ENCODE results near the gene HARS1.
"Not testable (repeated sequence)": the region's sequence is repeated elsewhere in the genome, so short reads cannot be mapped to it uniquely, and the experiment has no call there.

Gene HARS1

GRCh38 chr5:140633021-140633471 is 58.1 kb downstream of the HARS1 start, which contains the start of gene CD14:
Gene CD14 (minus strand): TSS chr5:140633175. CDS start chr5:140633071, 104 bp downstream.
- DNase-seq (ENCODE audit: low spot score) = peak; percentile 51

GRCh38 chr5:140632366-140633020 is 58.7 kb downstream of the HARS1 start:
- DNase-seq (ENCODE audit: low spot score) = peak; percentile 45

DNA sequence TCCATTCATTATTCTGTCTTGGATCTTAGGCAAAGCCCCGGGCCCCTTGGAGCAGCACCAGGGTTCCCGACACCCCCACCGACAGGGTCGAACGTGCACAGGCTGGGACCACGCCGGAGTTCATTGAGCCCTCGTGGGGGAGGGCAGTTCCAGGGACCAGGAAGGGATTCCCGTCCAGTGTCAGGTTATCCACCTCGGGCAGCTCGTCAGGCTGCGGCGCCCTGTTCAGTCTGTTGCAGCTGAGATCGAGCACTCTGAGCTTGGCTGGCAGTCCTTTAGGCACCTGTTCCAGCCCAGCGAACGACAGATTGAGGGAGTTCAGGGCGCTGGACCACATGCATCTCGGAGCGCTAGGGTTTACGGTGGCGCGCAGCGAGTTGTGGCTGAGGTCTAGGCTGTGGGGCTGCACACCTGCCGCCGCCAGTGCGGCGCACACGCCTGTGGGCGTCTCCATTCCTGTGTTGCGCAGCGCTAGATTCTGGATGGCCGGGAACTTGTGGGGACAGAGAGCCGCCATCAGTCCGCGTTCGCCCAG is 59.3 kb downstream of the HARS1 start:
- DNase-seq (ENCODE audit: low spot score) = peak; percentile 23

- DNase-seq (ENCODE audit: low spot score) = no peak
These were observed 60.1 kb downstream of the HARS1 start for GRCh38 chr5:140631036-140631417.

DNA sequence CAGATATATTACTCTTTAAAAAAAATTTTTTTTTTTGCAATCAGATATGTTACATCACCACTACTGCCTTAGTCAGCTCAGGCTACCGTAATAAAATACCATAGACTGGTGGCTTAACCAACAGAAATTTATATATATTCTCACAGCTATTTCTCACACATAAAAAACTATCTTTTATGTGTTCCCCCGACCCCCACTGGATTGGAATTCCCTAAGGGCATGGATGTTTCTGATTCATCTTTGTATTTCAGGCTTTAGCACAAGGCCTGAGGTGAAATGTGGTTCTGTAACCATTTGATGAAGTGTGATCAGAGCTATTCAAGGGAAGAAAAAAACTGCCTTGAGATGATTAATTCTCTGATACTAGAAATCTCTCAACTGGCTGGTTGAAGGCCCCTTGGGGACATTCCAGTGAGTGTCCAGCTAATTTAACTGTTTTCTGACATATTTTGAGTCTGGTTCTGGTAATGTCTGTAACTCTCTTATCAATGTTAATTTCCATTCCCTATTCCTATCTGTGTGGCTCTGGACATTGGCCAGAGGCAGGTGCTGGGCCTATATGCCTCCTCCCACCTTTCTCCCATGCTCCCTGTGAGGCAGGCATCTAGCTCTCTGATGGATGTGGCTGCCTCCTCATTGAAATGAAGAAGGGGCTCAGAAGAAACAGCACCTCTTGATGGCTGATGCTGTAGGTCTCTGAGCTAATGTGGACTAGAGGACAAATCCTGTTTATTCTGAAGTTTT is 60.7 kb downstream of the HARS1 start:
- DNase-seq (ENCODE audit: low spot score) = peak; percentile 31

DNA sequence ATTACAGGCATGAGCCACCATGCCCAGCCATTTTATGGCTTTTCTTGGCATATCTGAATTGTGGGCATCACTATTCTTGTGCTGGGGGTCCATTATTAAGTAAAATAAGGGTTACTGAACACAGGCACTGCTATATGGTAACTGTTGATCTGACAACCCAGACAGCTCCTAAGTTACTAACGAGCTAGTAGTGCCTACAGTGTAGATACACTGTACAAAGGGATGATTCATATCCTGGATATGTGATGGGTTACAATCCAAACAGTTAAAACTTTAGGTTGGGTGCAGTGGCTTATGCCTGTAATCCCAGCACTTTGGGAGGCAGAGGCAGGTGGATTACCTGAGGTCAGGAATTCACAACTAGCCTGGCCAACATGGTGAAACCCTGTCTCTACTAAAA is 62.5 kb downstream of the HARS1 start:
- DNase-seq (ENCODE audit: low spot score) = no peak

DNA sequence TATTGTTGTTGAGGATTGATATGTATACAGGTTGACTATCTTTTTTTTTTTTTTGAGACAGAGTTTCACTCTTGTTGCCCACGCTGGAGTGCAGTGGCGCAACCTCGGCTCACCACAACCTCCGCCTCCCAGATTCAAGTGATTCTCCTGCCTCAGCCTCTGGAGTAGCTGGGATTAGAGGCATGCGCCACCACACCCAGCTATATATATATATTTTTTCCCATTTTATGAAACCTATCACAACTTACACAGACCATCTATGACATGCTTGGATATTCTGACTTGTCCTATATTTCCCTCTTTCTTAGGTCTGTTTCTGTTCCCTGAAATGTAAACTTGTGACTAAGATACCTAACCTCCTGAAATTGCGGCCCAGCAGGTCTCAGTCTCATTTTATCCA is 63.2 kb downstream of the HARS1 start:
- DNase-seq (ENCODE audit: low spot score) = no peak

DNA sequence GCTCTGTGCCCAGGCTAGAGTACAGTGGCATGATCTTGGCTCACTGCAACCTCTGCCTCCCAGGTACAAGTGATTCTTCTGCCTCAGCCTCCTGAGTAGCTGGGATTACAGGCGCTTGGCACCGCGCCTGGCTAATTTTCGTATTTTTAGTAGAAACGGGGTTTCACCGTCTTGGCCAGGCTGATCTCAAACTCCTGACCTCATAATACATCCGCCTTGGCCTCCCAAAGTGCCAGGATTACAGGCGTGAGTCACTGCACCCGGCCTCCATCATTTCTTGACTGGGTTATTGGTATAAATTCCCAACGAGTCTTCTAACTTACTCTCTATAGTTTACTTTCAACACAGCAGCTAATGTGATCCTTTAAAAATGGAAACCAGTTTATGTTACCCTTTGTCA is 66.3 kb downstream of the HARS1 start:
- DNase-seq (ENCODE audit: low spot score) = not testable (repeated sequence)
